MCF 10A (cell line): ENCODE data around the gene CYTH3. TPM values are rescaled to one million over a fixed set of nuclear protein-coding genes. Genes with fewer than 3 reads are reported as not detected.

Experiments
- BruUV-seq: library from RNA; stranded (reverse); fragments of 400-500 nt; replicated peaks from 2 replicates; lab custom pipeline; 2021; lab: Mats Ljungman, UMichigan
- CTCF ChIA-PET: fragments of 300-600 bp; sonication (Branson Sonifier 250); formaldehyde crosslinking; extraction: SDS; loops from one replicate; lab custom pipeline; 2021; ENCODE audit warnings: antibody characterized with exemption, inconsistent platforms; lab: Yijun Ruan, JAX
- POLR2A ChIA-PET: fragments of 300-600, 350-650 bp; sonication (Branson Sonifier 250); formaldehyde crosslinking; extraction: SDS; loops from one replicate; lab custom pipeline; 2020; ENCODE audit warnings: antibody characterized with exemption, inconsistent platforms; lab: Yijun Ruan, JAX
- DNase-seq: peaks from one replicate; pipeline ENCODE4 v3.0.0-alpha.2; 2018; ENCODE audit not compliant: unreplicated experiment
- H3K27ac Mint-ChIP-seq: one replicate; pipeline ENCODE4 v1.8.0; 2022; ENCODE audit warnings: mild to moderate bottlenecking, low read depth, mixed read lengths; ENCODE audit not compliant: unreplicated experiment
- H3K27me3 Mint-ChIP-seq: one replicate; pipeline ENCODE4 v1.8.0; 2022; ENCODE audit warnings: mixed read lengths; ENCODE audit not compliant: insufficient read depth, unreplicated experiment
- H3K36me3 Mint-ChIP-seq: one replicate; pipeline ENCODE4 v1.8.0; 2022; ENCODE audit warnings: mild to moderate bottlenecking, moderate library complexity, mixed read lengths; ENCODE audit not compliant: insufficient read depth, unreplicated experiment
- H3K4me1 Mint-ChIP-seq: one replicate; pipeline ENCODE4 v1.8.0; 2022; ENCODE audit warnings: mixed read lengths; ENCODE audit not compliant: insufficient read depth, unreplicated experiment
- H3K4me3 Mint-ChIP-seq: one replicate; pipeline ENCODE4 v1.8.0; 2022; ENCODE audit warnings: mild to moderate bottlenecking, moderate library complexity, mixed read lengths; ENCODE audit not compliant: unreplicated experiment
- H3K9me3 Mint-ChIP-seq: one replicate; pipeline ENCODE4 v1.8.0; 2022; ENCODE audit warnings: mixed read lengths; ENCODE audit not compliant: unreplicated experiment
- intact Hi-C: fragments of 100-400 bp; cut with micrococcal nuclease; formaldehyde crosslinking; loops from 2 replicates; pipeline ENCODE4 v1.14.1; 2022
- total RNA-seq: library from RNA; stranded (reverse); gene quantifications from 2 replicates; pipeline ENCODE4 v1.2.3, GENCODE V29; 2022
- TF ChIP-seq, protein P1 (sequence below): fragments of 200-600 bp; IDR thresholded peaks from one replicate; pipeline ENCODE4 v1.8.0; 2022; ENCODE audit warnings: antibody characterized with exemption, mild to moderate bottlenecking; ENCODE audit not compliant: unreplicated experiment

CYTH3 gene
- total RNA-seq, 1 experiment from 2014 or later = 23.5 TPM

DNA sequence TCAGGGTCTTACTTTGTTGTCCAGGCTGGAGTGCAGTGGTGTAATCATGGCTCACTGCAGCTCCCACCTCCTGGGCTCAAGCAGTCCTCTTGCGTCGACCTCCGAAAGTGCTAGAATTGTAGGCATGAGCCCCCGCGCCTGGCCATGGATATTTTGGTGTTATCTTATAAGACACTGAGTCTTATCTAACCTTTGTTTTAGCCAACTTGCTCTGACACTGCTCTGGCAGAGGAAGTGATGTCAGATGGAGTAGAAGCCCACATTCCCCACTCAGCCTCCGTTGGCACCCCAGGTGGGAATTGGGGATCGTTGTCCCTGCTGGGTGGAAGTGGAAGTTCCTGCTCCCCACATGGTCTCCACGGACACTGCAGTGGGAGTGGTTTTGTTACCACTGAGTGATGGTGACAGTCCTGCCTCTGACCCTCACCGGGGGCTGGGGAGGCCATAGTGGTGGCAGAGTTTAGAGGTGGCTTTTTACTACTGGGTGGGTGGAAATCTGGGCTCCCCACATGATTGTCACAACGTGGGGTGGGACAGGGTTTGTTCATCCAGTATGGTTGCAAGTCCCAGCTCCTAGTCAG lies 142.3 kb downstream of the CYTH3 start:
- TF ChIP-seq, protein P1, sequence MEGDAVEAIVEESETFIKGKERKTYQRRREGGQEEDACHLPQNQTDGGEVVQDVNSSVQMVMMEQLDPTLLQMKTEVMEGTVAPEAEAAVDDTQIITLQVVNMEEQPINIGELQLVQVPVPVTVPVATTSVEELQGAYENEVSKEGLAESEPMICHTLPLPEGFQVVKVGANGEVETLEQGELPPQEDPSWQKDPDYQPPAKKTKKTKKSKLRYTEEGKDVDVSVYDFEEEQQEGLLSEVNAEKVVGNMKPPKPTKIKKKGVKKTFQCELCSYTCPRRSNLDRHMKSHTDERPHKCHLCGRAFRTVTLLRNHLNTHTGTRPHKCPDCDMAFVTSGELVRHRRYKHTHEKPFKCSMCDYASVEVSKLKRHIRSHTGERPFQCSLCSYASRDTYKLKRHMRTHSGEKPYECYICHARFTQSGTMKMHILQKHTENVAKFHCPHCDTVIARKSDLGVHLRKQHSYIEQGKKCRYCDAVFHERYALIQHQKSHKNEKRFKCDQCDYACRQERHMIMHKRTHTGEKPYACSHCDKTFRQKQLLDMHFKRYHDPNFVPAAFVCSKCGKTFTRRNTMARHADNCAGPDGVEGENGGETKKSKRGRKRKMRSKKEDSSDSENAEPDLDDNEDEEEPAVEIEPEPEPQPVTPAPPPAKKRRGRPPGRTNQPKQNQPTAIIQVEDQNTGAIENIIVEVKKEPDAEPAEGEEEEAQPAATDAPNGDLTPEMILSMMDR = no peak
- no peaks in the 10 kb centered on the region for H3K4me1 Mint-ChIP-seq
- H3K27ac Mint-ChIP-seq = no peak overlapping the region
- no peak for DNase-seq
- CTCF ChIA-PET = no interaction called here
- no peaks in the 10 kb centered on the region for H3K27me3 Mint-ChIP-seq
- H3K4me3 Mint-ChIP-seq = no peak overlapping the region
- intact Hi-C loops = no loop called here
- peaks cover 57% of the 10 kb centered on the region for H3K36me3 Mint-ChIP-seq
- H3K9me3 Mint-ChIP-seq = no peaks in the 10 kb centered on the region
- POLR2A ChIA-PET = interaction anchor here (0.6 to 1.1 kb wide), 2 partner anchors 12 to 139 kb away, joined by 3 read pairs; no protein-coding TSS in a partner anchor
- BruUV-seq = no TSS peak

- BruUV-seq = no TSS peak
- Mint-ChIP-seq H3K9me3 (no peaks in the 10 kb centered on the region), H3K4me3 (no peak overlapping the region), H3K36me3 (peaks cover 68% of the 10 kb centered on the region), H3K4me1 (no peaks in the 10 kb centered on the region), H3K27me3 (no peaks in the 10 kb centered on the region), H3K27ac (peak overlapping the region; percentile 54)
- DNase-seq = no peak
- ChIA-PET POLR2A (interaction anchor here (0.6 kb wide), 1 partner anchor 23 kb away, joined by 3 read pairs; no protein-coding TSS in a partner anchor), CTCF (interaction anchor here (2.2 kb wide), 1 partner anchor 195 kb away, joined by 11 read pairs; no protein-coding TSS in a partner anchor)
- intact Hi-C loops = no loop called here
- TF ChIP-seq, protein P1 = no peak
These were observed 144.2 kb downstream of the CYTH3 start for GRCh38 chr7:6128205-6128604.

- CTCF ChIA-PET = interaction anchor here (0.8 to 2.2 kb wide), 2 partner anchors 126 to 196 kb away, joined by 4 to 11 read pairs; no protein-coding TSS in a partner anchor
These were observed 145.3 kb downstream of the CYTH3 start for GRCh38 chr7:6127110-6127490.

DNA sequence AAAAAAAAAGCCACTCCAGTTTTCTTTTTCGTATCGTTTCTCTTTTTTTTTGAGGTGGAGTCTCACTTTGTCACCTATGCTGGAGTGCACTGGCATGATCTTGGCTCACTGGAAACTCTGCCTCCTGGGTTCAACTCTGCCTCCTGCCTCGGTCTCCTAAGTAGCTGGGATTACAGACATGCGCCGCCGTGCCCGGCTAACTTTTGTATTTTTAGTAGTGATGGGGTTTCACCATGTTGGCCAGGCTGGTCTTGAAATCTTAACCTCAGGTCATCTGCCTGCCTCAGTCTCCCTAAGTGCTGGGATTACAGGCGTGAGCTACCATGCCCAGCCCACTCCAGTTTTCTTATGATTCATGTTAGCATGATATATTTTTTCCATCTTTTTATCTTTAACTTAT lies 148.6 kb downstream of the CYTH3 start:
- CTCF ChIA-PET = interaction anchor here (1.0 to 1.2 kb wide), 2 partner anchors 17 to 49 kb away, joined by 3 read pairs; no protein-coding TSS in a partner anchor
- Mint-ChIP-seq H3K36me3 (peaks cover 85% of the 10 kb centered on the region), H3K4me1 (no peaks in the 10 kb centered on the region), H3K9me3 (peaks cover 11% of the 10 kb centered on the region), H3K4me3 (no peak overlapping the region), H3K27me3 (no peaks in the 10 kb centered on the region), H3K27ac (no peak overlapping the region)
- BruUV-seq = no TSS peak
- DNase-seq = no peak
- intact Hi-C loops = no loop called here
- TF ChIP-seq, protein P1 = no peak
- POLR2A ChIA-PET = interaction anchor here (0.6 to 0.7 kb wide), 2 partner anchors 106 to 131 kb away, joined by 3 read pairs; no protein-coding TSS in a partner anchor

More at GRCh38 chr7:6127110-6127490, 145.3 kb downstream of the CYTH3 start:
- TF ChIP-seq, protein P1 = no peak
- POLR2A ChIA-PET = no interaction called here
- Mint-ChIP-seq H3K4me1 (no peaks in the 10 kb centered on the region), H3K36me3 (peaks cover 69% of the 10 kb centered on the region), H3K9me3 (peaks cover 2% of the 10 kb centered on the region), H3K27ac (peak overlapping the region; percentile 54), H3K4me3 (no peak overlapping the region), H3K27me3 (no peaks in the 10 kb centered on the region)
- BruUV-seq = no TSS peak
- intact Hi-C loops = no loop called here
- DNase-seq = no peak
